ENCODE results near the gene CRACR2B. TPM values are rescaled to one million over a fixed set of nuclear protein-coding genes. Genes with fewer than 3 reads are reported as not detected.

CRACR2B gene
- total and polyA plus RNA-seq, 2 donors from 2014 or later, result 16.5 to 22.6 TPM

DNA sequence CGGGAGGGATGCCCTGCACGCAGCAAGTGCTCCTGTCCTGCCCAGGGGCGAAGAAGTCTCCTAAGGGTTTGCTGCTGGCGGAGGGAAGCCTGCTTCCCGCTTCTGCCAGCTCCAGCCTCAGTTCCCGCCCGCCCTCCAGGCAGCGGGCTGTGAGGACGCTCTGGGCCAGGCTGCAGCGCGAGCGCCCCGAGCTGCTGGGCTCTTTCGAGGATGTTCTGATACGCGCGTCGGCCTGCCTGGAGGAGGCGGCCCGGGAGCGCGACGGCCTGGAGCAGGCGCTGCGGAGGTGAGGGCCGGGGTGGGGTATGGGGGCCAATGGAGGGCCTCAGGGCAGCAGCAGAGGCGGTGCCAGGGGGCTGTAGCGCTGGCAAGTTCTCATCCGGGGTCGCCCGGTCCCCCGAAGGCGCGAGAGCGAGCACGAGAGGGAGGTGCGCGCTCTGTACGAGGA lies 2.2 kb downstream of the CRACR2B start:
- Histone ChIP-seq H3K4me3 (ENCODE audit: low read length in 3 of 3) (peak overlapping the region in 2 of 3 donors; percentile 45 to 51), H3K4me1 (ENCODE audit: control insufficient read depth in 2 of 3, insufficient read depth in 2 of 3, low read depth in 1 of 3, low read length in 3 of 3) (peaks cover 0 to 54% (median 22%) of the 10 kb centered on the region in 3 donors), H3K27ac (ENCODE audit: low read depth in 2 of 2, low read length in 2 of 2) (no peak overlapping the region), H3K36me3 (ENCODE audit: control insufficient read depth in 2 of 3, insufficient read depth in 3 of 3, low read length in 3 of 3) (no peaks in the 10 kb centered on the region), H3K27me3 (ENCODE audit: control insufficient read depth, insufficient read depth, low read length) (no peaks in the 10 kb centered on the region), H3K9me3 (ENCODE audit: control insufficient read depth in 2 of 3, insufficient read depth in 1 of 3, low read length in 3 of 3) (no peaks in the 10 kb centered on the region), H3K9ac (ENCODE audit: low read length in 3 of 3) (no peak overlapping the region)
- intact Hi-C loops (cut with DNase I), result no loop called here
- no peak for DNase-seq
- no peak for FAIRE-seq
- TF ChIP-seq, protein P1, sequence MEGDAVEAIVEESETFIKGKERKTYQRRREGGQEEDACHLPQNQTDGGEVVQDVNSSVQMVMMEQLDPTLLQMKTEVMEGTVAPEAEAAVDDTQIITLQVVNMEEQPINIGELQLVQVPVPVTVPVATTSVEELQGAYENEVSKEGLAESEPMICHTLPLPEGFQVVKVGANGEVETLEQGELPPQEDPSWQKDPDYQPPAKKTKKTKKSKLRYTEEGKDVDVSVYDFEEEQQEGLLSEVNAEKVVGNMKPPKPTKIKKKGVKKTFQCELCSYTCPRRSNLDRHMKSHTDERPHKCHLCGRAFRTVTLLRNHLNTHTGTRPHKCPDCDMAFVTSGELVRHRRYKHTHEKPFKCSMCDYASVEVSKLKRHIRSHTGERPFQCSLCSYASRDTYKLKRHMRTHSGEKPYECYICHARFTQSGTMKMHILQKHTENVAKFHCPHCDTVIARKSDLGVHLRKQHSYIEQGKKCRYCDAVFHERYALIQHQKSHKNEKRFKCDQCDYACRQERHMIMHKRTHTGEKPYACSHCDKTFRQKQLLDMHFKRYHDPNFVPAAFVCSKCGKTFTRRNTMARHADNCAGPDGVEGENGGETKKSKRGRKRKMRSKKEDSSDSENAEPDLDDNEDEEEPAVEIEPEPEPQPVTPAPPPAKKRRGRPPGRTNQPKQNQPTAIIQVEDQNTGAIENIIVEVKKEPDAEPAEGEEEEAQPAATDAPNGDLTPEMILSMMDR (IDR thresholded peaks at IDR 0.05; ENCODE audit: borderline replicate concordance, extremely low read depth, insufficient read depth), result no peak

DNA sequence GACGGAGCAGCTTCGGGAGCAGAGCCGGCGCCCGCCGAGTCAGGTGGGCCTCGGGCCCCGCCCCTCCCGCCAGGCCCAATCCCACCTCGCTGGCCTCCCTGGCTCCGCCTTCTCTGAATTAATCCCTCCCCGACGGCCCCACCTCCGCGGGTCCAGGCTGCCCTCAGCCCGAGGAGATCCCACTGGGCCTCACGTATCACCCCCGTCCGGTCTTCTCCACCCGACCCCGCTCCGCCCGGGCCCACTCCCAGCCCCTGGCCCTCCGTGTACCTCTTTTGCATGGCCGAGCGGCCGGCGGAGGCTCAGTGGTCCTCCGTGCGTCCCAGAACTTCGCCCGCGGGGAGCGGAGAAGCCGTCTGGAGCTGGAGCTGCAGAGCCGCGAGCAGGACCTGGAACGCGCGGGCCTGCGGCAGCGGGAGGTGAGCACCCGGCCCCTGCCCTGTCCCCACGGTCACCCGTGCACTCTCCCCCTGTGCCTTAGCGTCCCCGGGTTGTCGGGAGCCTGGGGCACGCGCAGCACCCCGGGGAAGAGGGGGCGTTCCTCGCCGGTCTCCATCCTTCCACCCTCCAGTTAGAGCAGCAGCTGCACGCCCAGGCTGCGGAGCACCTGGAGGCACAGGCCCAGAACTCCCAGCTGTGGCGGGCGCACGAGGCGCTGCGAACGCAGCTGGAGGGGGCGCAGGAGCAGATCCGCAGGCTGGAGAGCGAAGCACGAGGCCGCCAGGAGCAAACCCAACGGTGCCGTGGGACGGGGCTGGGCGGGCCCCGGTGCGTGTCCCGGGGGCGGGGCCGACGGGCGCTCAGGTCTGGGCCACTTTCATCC lies 2.8 kb downstream of the CRACR2B start:
- intact Hi-C loops (cut with DNase I), result no loop called here
- Histone ChIP-seq H3K9ac (ENCODE audit: low read length in 3 of 3) (no peak overlapping the region), H3K9me3 (ENCODE audit: control insufficient read depth in 2 of 3, insufficient read depth in 1 of 3, low read length in 3 of 3) (no peaks in the 10 kb centered on the region), H3K4me3 (ENCODE audit: low read length in 3 of 3) (peak overlapping the region in 1 of 3 donors; percentile 51), H3K4me1 (ENCODE audit: control insufficient read depth in 2 of 3, insufficient read depth in 2 of 3, low read depth in 1 of 3, low read length in 3 of 3) (peaks cover 0 to 58% (median 22%) of the 10 kb centered on the region in 3 donors), H3K27me3 (ENCODE audit: control insufficient read depth, insufficient read depth, low read length) (no peaks in the 10 kb centered on the region), H3K27ac (ENCODE audit: low read depth in 2 of 2, low read length in 2 of 2) (no peak overlapping the region), H3K36me3 (ENCODE audit: control insufficient read depth in 2 of 3, insufficient read depth in 3 of 3, low read length in 3 of 3) (no peaks in the 10 kb centered on the region)
- DNase-seq (peak; percentile 85 to 93 (median 91)), FAIRE-seq (no peak)
- TF ChIP-seq, protein P1 (IDR thresholded peaks at IDR 0.05; ENCODE audit: borderline replicate concordance, extremely low read depth, insufficient read depth), result no peak

DNA sequence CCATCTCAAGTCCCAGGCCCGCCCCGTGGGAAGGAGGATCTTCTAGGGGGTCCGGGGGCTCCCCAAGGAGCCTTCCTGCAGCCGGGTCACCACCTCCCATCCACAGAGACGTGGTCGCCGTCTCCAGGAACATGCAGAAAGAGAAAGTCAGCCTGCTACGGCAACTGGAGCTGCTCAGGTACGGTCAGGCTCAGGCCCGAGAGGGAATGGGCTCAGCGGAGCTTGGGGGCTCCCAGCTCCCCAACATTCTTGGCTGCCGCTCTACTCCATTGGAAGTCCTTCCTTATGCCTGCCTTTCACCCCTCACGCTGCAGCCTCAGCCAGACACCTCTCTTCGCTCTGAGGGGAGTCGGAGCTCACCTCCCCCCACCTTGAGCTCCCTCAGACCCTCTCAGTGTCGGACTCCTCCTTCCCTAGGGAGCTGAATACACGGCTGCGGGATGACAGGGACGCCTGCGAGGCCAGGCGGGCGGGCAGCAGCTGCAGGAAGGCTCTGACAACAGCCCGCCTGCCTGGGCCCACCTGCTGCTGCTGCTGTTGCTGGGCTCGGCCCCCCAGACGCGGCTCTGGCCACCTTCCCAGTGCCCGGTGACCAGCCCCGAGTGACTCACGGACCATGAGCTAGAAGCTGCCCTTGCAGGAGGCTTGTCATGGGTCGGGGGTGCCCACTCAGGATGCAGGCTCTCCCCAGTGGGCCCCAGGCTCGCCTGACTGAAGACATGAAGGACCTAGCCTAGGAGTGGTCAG lies 3.6 kb downstream of the CRACR2B start:
- DNase-seq, result no peak
- no peak overlapping the region for H3K4me3 ChIP-seq (ENCODE audit: low read length in 3 of 3)

More for the DNA sequence above, 3.6 kb downstream of the CRACR2B start:
- Histone ChIP-seq H3K4me1 (ENCODE audit: control insufficient read depth in 2 of 3, insufficient read depth in 2 of 3, low read depth in 1 of 3, low read length in 3 of 3) (peaks cover 0 to 56% (median 22%) of the 10 kb centered on the region in 3 donors), H3K9me3 (ENCODE audit: control insufficient read depth in 2 of 3, insufficient read depth in 1 of 3, low read length in 3 of 3) (no peaks in the 10 kb centered on the region), H3K9ac (ENCODE audit: low read length in 3 of 3) (no peak overlapping the region), H3K27ac (ENCODE audit: low read depth in 2 of 2, low read length in 2 of 2) (no peak overlapping the region), H3K27me3 (ENCODE audit: control insufficient read depth, insufficient read depth, low read length) (no peaks in the 10 kb centered on the region), H3K36me3 (ENCODE audit: control insufficient read depth in 2 of 3, insufficient read depth in 3 of 3, low read length in 3 of 3) (no peaks in the 10 kb centered on the region)
- TF ChIP-seq, protein P1 (IDR thresholded peaks at IDR 0.05; ENCODE audit: borderline replicate concordance, extremely low read depth, insufficient read depth), result no peak
- intact Hi-C loops (cut with DNase I), result no loop called here
- FAIRE-seq, result no peak

Data from kidney (tissue), 14 donors.